Stimulated activated CD8-positive, alpha-beta memory T cell treated with anti-CD3 and anti-CD28 coated beads, Interleukin-12 subunit alpha, Interleukin-12 subunit beta, amount 100 ng/mL, for 1 hour (primary cell): ENCODE results near the gene VIM.
"Not testable (repeated sequence)": the region's sequence is repeated elsewhere in the genome, so short reads cannot be mapped to it uniquely, and the experiment has no call there.

Experiments used
- DNase-seq: peaks from one replicate; pipeline ENCODE4 v3.0.0-alpha.2; 2020; ENCODE audit warnings: low read depth

VIM gene

GRCh38 chr10:17232276-17232960 lies 4.4 kb downstream of the VIM start:
- no peak for DNase-seq

- no peak for DNase-seq
These were observed 5.4 kb downstream of the VIM start for GRCh38 chr10:17233286-17233991.

GRCh38 chr10:17234431-17234945 lies 6.4 kb downstream of the VIM start:
- no peak for DNase-seq

GRCh38 chr10:17235136-17235535 lies 7.1 kb downstream of the VIM start:
- no peak for DNase-seq

GRCh38 chr10:17236468-17237148 lies 8.6 kb downstream of the VIM start:
- no peak for DNase-seq

GRCh38 chr10:17237149-17237527 lies 9.1 kb downstream of the VIM start:
- no peak for DNase-seq

GRCh38 chr10:17237915-17238444 lies 9.9 kb downstream of the VIM start:
- no peak for DNase-seq

- DNase-seq, result no peak
These were observed 10.6 kb downstream of the VIM start for GRCh38 chr10:17238445-17239291.

- DNase-seq, result no peak
These were observed 11.5 kb downstream of the VIM start for GRCh38 chr10:17239345-17240085.

GRCh38 chr10:17240096-17240495 lies 12.1 kb downstream of the VIM start:
- DNase-seq, result no peak

- DNase-seq, result no peak
These were observed 12.6 kb downstream of the VIM start for GRCh38 chr10:17240616-17241015.

GRCh38 chr10:17241611-17242333 lies 13.7 kb downstream of the VIM start:
- no peak for DNase-seq

GRCh38 chr10:17244700-17245365 lies 16.8 kb downstream of the VIM start:
- no peak for DNase-seq

- DNase-seq, result no peak
These were observed 19.2 kb downstream of the VIM start for GRCh38 chr10:17247210-17247609.

GRCh38 chr10:17248964-17249363 lies 20.9 kb downstream of the VIM start:
- no peak for DNase-seq

- DNase-seq, result no peak
These were observed 21.8 kb downstream of the VIM start for GRCh38 chr10:17249820-17250219.

- no peak for DNase-seq
These were observed 22.7 kb downstream of the VIM start for GRCh38 chr10:17250736-17251135.

GRCh38 chr10:17254543-17255050 lies 26.6 kb downstream of the VIM start:
- not testable (repeated sequence) for DNase-seq

GRCh38 chr10:17255512-17255911 lies 27.5 kb downstream of the VIM start:
- DNase-seq, result no peak

- DNase-seq, result no peak
These were observed 28.0 kb downstream of the VIM start for GRCh38 chr10:17256051-17256450.
